Esophagus muscularis mucosa (tissue), 4 donors: ENCODE measurements around the gene DAB2.

Experiments
- EP300 ChIP-seq: sonication (generic); formaldehyde crosslinking; IDR thresholded peaks from one replicate; pipeline ENCODE4 v1.6.1; 2017; ENCODE audit warnings: antibody characterized with exemption
- POLR2A ChIP-seq: fragments of 450-650 bp; IDR thresholded peaks from one replicate; pipeline ENCODE4 v1.6.1; 2017; ENCODE audit warnings: antibody characterized with exemption, moderate library complexity, mild to moderate bottlenecking, low read depth
- POLR2AphosphoS5 ChIP-seq, 2 donors: sonication (generic); formaldehyde crosslinking; IDR thresholded peaks; one replicate each; pipeline ENCODE4 v1.6.1; 2017; ENCODE audit warnings: antibody characterized with exemption in 2 of 2
- TF ChIP-seq, protein P1 (sequence below), 3 experiments: fragments of 200-600 bp in 2 of 3; fragments of 450-650 bp in 1 of 3; sonication (generic) in 2 of 3; IDR thresholded peaks; one replicate each; pipeline ENCODE4 v1.5.1; 2017 to 2019; ENCODE audit warnings: antibody characterized with exemption in 3 of 3, mild to moderate bottlenecking in 2 of 3, moderate library complexity in 1 of 3

DNA sequence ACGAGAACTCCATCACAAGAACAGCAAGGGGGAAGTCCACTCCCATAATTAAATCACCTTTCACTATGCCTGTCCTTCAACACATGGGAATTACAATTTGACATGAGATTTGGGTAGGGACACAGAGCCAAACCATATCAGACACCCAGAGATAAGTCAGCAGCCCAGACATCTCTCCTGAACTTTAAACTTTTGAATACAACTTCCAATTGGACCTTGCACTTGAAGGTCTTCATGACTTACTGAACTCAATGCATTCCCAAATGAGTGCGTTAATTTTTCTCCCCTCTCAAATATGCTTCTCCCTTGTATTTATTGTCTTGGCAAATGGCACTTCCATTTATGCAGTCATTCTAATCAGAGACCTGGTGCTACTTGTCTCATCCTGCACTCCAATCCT is 72.6 kb downstream of the DAB2 start:
- TF ChIP-seq POLR2A (no peak), POLR2AphosphoS5 (IDR thresholded peaks at IDR 0.05) (no peak), EP300 (no peak)
- TF ChIP-seq, protein P1, sequence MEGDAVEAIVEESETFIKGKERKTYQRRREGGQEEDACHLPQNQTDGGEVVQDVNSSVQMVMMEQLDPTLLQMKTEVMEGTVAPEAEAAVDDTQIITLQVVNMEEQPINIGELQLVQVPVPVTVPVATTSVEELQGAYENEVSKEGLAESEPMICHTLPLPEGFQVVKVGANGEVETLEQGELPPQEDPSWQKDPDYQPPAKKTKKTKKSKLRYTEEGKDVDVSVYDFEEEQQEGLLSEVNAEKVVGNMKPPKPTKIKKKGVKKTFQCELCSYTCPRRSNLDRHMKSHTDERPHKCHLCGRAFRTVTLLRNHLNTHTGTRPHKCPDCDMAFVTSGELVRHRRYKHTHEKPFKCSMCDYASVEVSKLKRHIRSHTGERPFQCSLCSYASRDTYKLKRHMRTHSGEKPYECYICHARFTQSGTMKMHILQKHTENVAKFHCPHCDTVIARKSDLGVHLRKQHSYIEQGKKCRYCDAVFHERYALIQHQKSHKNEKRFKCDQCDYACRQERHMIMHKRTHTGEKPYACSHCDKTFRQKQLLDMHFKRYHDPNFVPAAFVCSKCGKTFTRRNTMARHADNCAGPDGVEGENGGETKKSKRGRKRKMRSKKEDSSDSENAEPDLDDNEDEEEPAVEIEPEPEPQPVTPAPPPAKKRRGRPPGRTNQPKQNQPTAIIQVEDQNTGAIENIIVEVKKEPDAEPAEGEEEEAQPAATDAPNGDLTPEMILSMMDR (IDR thresholded peaks at IDR 0.05), result no peak
